ENCODE measurements around the gene PI16.

The PI16 gene, protein sequence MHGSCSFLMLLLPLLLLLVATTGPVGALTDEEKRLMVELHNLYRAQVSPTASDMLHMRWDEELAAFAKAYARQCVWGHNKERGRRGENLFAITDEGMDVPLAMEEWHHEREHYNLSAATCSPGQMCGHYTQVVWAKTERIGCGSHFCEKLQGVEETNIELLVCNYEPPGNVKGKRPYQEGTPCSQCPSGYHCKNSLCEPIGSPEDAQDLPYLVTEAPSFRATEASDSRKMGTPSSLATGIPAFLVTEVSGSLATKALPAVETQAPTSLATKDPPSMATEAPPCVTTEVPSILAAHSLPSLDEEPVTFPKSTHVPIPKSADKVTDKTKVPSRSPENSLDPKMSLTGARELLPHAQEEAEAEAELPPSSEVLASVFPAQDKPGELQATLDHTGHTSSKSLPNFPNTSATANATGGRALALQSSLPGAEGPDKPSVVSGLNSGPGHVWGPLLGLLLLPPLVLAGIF

GRCh38 chr6:36954262-36954931 is at the start of gene PI16:
Gene PI16 (plus strand): TSS chr6:36954738. CDS start chr6:36954761, 23 bp downstream.
- DNase-seq, result no peak

- DNase-seq, result no peak
These were observed 49.6 kb upstream of the PI16 start for GRCh38 chr6:36904851-36905393.

DNA sequence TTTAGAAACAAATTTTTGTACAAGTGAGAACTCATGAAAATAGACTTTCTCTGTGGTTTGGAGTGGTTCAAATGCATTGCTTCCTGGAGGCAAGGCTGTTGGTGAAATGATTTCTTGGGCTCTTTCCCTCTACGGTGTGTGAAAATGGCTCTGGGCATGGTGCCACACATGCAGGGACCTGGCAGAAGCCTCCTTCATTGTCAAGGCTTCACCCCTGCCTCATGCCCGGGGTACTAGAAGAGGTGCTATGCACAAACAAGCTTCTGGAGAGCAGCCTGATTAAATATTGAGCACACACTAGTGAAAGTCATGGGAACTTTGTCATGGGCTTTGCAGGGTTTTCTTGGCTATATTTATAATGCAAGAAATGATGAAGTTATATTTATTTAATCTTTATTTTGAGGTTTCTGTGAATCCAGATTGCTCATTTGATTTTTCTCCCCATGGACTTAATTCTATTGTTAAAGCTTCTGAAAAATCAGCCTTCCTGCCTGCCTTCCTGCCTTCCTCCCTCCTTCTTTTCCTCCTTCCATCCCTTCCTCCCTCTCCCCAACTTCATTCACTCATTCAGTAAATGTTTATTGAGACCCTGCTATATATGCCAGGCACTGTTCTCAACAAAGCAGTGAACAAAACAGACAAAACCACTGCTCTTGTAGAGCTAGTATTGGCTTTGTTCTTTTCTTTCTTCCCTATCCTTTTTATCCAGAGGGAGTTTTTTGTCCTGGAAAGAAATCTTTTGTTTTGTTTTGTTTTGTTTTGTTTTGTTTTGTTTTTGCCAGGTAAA is 47.8 kb upstream of the PI16 start:
- no peak for DNase-seq

GRCh38 chr6:36907781-36908180 is 46.8 kb upstream of the PI16 start:
- no peak for DNase-seq

- DNase-seq, result no peak
These were observed 45.8 kb upstream of the PI16 start for GRCh38 chr6:36908747-36909146.

DNA sequence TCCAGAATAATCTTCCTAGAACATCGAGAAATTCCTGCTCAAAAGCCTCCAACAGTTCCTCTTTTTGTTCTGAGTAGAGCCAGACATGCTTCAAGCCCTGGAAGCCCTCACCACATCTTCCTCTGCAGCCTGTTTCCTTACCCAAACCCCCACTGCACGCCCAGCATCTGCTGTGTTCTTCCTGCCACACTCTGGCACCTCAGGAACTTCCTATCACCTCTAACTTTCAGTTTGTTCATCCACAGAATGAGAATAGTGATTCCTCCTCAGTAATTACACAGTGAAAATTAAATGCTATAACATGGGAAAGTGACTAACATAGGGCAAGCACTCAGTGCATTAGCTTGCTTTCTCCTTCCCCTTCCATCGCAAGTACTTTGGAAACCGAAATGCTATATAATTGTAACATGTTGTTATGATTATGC is 42.5 kb upstream of the PI16 start:
- peak; percentile 38 for DNase-seq

GRCh38 chr6:36912586-36912985 is 42.0 kb upstream of the PI16 start:
- peak; percentile 70 for DNase-seq

DNA sequence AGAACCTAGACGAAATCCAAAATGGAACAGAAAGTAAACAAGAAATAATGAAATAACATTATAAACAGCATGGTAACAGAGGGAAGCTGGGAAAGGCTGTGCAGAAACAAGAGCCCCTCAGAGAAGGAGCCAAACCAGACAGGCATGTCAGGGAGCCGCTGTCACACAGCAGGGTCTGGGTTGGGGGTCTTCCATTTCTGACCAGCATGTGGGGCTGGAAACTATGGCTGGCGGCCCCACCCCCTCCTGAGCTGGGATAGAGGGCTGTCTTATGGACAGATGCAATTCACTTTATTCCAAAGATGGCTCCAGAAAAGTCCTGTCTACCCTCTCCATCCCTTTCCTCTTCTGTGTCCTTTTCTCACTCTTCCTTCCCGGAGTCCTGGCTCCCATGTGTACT is 41.5 kb upstream of the PI16 start:
- DNase-seq, result no peak

DNA sequence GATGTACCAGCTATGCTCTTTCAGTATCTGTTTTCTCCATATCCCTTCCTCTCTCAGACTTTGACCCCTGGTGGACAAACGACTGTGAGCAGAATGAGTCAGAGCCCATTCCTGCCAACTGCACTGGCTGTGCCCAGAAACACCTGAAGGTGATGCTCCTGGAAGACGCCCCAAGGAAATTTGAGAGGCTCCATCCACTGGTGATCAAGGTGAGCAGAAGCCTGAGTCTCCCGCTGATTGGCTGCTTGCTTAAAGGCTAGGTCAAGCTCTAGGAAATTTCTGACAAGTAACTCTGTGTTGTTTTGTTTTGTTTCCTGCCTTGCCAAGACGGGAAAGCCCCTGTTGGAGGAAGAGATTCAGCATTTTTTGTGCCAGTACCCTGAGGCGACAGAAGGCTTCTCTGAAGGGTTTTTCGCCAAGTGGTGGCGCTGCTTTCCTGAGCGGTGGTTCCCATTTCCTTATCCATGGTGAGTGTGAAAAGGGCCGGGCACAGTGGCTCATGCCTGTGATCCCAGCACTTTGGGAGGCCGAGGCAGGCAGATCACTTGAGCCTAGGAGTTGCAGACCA is 40.2 kb upstream of the PI16 start:
- peak; percentile 7 for DNase-seq

DNA sequence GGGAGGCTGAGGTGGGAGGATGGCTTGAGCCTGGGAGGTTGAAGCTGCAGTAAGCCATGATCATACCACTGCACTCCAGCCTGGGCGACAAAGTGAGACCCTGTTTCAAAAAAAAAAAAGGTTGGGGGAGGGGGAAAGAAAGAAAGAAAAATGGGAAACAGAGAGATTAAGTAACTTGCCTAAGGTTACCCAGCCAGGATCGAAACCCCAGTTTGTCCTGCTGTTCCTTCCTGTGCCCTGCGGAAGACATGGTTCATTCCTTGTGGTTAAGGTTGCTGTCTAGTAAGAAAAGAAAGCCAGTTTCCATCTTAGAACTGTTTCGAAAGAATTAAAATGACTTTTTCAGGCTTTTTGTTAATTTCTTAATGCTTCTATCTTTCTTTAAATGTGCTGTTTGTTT is 38.9 kb upstream of the PI16 start:
- no peak for DNase-seq

DNA sequence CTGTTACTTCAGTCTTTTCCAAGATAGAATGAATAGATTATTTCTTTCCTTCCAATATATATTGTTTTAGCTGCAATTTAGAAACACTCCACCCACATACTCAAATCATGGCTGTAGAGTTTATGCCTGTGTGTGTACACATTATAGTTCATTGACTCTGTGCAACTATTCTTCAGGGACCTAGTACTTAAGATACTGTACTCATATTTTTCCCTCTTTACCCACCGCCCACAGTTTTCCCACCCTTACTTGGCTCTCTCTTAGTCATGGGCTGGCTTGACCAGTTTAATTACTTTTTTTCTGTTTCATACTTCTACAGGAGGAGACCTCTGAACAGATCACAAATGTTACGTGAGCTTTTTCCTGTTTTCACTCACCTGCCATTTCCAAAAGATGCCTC is 38.4 kb upstream of the PI16 start:
- DNase-seq, result no peak

GRCh38 chr6:36917541-36918193 is 36.9 kb upstream of the PI16 start:
- DNase-seq, result no peak

DNA sequence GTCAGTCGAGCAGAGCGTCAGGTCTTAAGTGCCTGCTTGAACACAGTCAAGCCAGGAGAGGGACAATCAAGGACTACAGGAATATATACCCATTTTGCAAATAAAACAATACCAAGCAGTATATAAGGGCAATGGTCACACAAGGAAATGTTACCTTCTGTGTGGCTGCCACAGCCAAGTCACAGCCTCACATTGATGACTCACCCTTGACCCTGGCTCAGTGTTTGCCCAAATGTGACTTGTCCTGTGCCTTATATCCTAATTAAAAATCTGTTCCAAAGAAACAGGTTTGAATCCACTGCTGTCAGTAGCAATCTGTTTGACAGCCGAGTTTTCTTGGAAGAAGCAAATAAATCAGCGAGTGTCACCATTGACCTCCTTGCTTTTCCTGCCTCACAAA is 34.5 kb upstream of the PI16 start:
- no peak for DNase-seq

GRCh38 chr6:36920546-36920945 is 34.0 kb upstream of the PI16 start:
- no peak for DNase-seq

- DNase-seq, result no peak
These were observed 30.4 kb upstream of the PI16 start for GRCh38 chr6:36924131-36924530.

DNA sequence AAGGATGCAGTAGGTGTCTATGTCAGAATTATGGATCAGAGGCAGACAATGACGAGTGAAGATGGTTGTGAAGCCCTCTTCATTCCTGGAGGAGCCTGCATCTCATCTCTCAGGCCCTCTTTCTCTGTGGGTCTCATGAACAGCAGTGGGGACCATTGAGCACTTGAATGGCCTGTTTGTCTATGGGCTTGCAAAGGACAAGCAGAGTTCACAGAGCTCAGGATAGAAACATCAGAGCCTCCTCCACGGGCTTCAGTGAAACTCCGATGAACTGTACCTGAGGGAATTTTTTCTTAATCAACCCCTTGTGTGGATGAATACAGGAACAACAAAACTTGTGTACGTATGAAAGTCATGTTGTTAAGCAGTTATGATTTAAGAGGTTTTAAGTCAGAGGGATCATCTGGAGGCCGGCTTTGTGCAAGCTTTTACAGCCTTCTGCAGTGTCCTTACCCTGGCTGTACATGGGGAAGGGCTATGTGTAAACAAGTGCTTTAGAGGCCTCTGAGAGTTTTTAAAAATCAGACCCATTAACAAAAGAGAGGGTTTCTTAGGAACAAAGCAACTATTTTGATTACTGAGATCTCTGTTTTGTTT is 29.7 kb upstream of the PI16 start:
- no peak for DNase-seq

GRCh38 chr6:36925809-36926208 is 28.7 kb upstream of the PI16 start:
- DNase-seq, result no peak

GRCh38 chr6:36926708-36927513 is 27.6 kb upstream of the PI16 start:
- no peak for DNase-seq

DNA sequence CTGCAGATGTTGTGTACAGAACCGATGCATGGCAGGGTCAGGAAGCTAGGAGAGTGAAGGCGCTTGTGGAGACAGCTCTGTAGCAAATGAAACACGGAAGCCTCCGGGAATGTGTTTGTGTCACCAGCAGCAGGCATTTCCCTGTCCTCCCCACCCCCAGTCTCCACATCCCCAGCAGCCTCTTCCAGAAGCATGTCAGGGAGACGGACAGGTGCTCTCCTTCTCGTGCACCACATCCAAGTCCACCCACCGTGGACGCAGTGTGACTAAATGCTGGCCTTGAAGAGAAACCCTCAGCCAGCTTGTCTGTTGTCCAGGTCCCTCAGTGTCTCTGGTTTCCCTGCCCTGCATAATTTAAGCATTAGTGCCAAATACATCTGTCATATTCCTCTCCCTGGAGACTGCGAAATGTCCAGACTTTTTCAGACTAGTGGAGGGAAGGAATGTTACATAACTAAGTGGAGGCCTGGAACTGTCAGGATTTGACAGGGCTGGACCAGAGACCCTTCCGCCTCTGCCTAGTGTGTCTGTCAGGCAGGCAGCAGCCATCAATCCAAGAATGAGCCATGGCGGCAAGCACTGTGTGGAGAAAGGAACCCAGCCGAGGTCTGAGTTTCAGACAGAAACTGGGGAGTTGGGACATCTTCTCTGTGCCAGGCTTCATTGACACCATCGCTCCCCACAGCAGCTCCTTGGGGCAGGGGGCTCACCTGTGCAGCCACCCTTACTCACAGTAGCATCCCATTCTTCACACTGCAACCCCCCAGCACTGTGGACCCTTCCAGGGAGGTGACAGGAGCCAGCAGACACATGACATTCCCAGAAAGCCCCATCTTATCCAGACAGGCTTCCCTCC is 26.6 kb upstream of the PI16 start:
- DNase-seq, result no peak

GRCh38 chr6:36928547-36928918 is 26.0 kb upstream of the PI16 start:
- DNase-seq, result no peak

Data from stimulated activated naive CD4-positive, alpha-beta T cell treated with Interleukin-2 at 50 U/mL for 16 hours (primary cell).